OCI-LY3 (cell line): ENCODE results near the gene BRINP1.

Experiments
- CTCF ChIP-seq: fragments of 200-600, 300-600 bp; sonication (generic); IDR thresholded peaks from 2 replicates; pipeline ENCODE4 v1.5.1; 2014; ENCODE audit warnings: antibody characterized with exemption, low read length, low read depth
- EZH2phosphoT487 ChIP-seq: fragments of 200-600 bp; shearing (Covaris generic); IDR thresholded peaks from 2 replicates; pipeline ENCODE4 v1.6.1; 2018; ENCODE audit warnings: antibody characterized with exemption, mixed run types, low read depth

GRCh38 chr9:119157196-119157595, 212.0 kb downstream of the BRINP1 start:
- TF ChIP-seq CTCF (no peak), EZH2phosphoT487 (no peak)
